NCI-H2171 treated with DMSO at 0.1 percent for 48 hours (cell line): ENCODE measurements around the gene IDUA.

Experiments used
- DNase-seq: peaks from one replicate; lab custom pipeline; 2025; lab: John Stamatoyannopoulos, UW

IDUA gene

GRCh38 chr4:1017211-1017610 is 30.4 kb downstream of the IDUA start:
- DNase-seq: no peak

GRCh38 chr4:1017706-1018105 is 30.9 kb downstream of the IDUA start:
- no peak for DNase-seq

GRCh38 chr4:1018147-1019020 is 31.5 kb downstream of the IDUA start:
- DNase-seq: no peak

- DNase-seq: no peak
Measured at GRCh38 chr4:1019320-1019719, 32.5 kb downstream of the IDUA start.

GRCh38 chr4:1019729-1020470 is 33.1 kb downstream of the IDUA start:
- no peak for DNase-seq

- DNase-seq: no peak
Measured at GRCh38 chr4:1021386-1022050, 34.7 kb downstream of the IDUA start.

GRCh38 chr4:1022051-1022738 is 35.4 kb downstream of the IDUA start:
- DNase-seq: no peak

GRCh38 chr4:1022739-1023066 is 35.9 kb downstream of the IDUA start:
- no peak for DNase-seq

GRCh38 chr4:1023075-1023640 is 36.3 kb downstream of the IDUA start:
- DNase-seq: no peak

GRCh38 chr4:1023895-1024740 is 37.3 kb downstream of the IDUA start:
- no peak for DNase-seq

- no peak for DNase-seq
Measured at GRCh38 chr4:1024882-1025545, 38.2 kb downstream of the IDUA start.

- DNase-seq: no peak
Measured at GRCh38 chr4:1026115-1026514, 39.3 kb downstream of the IDUA start.

- DNase-seq: no peak
Measured at GRCh38 chr4:1027219-1027914, 40.5 kb downstream of the IDUA start.

GRCh38 chr4:1027915-1028238 is 41.0 kb downstream of the IDUA start:
- DNase-seq: no peak

- DNase-seq: no peak
Measured at GRCh38 chr4:1028574-1029220, 41.9 kb downstream of the IDUA start.

GRCh38 chr4:1029529-1029928 is 42.7 kb downstream of the IDUA start:
- DNase-seq: no peak

- DNase-seq: no peak
Measured at GRCh38 chr4:1030031-1030430, 43.2 kb downstream of the IDUA start.

GRCh38 chr4:1030559-1030958 is 43.7 kb downstream of the IDUA start:
- DNase-seq: no peak

- no peak for DNase-seq
Measured at GRCh38 chr4:1031346-1031745, 44.5 kb downstream of the IDUA start.
